K562 (cell line): ENCODE measurements around the gene B4GALNT4. TPM values are rescaled to one million over a fixed set of nuclear protein-coding genes. Genes with fewer than 3 reads are reported as not detected.

ENCODE experiments used
- BHLHE40 ChIP-seq: IDR thresholded peaks from 2 replicates; pipeline ENCODE4 v1.6.1; 2011; ENCODE audit warnings: low read length, improper control_type of control experiment
- CBX8 ChIP-seq: fragments of 200-600 bp; sonication (generic); IDR thresholded peaks from 2 replicates; pipeline ENCODE4 v1.6.1; 2012; ENCODE audit warnings: borderline replicate concordance, mixed run types, low read depth, mild to moderate bottlenecking, moderate library complexity, mixed read lengths, low read length, control low read depth, inconsistent platforms; ENCODE audit not compliant: poor library complexity, severe bottlenecking; ENCODE audit errors: extremely low read depth
- CREBBP ChIP-seq: IDR thresholded peaks from one replicate; pipeline ENCODE4 v1.6.1; 2012; ENCODE audit warnings: low read depth, mild to moderate bottlenecking, control low read depth, inconsistent platforms, low read length
- RB1 ChIP-seq: fragments of 450-650 bp; IDR thresholded peaks from 2 replicates; pipeline ENCODE4 v1.6.1; 2017; ENCODE audit warnings: low read depth, mild to moderate bottlenecking
- RBFOX2 ChIP-seq: fragments of 200-400 bp; formaldehyde crosslinking; IDR thresholded peaks from 2 replicates; pipeline ENCODE4 v1.6.1; 2017; ENCODE audit warnings: low read depth, mild to moderate bottlenecking, low read length, moderate library complexity
- SREBF1 ChIP-seq: fragments of 150-350 bp; IDR thresholded peaks from 2 replicates; pipeline ENCODE4 v1.6.1; 2014; ENCODE audit warnings: antibody characterized with exemption, low read depth, low read length, borderline replicate concordance
- TCFL5 ChIP-seq: fragments of 250-450 bp; sonication (Bioruptor Pico); conservative IDR thresholded peaks from 2 replicates; pipeline ENCODE4 v1.6.1; 2021; ENCODE audit warnings: mild to moderate bottlenecking, moderate library complexity, matching md5 sums
- TEAD1 ChIP-seq, 2 experiments: fragments of 450-650 bp in 1 of 2; sonication (generic) in 1 of 2; formaldehyde crosslinking; IDR thresholded peaks; 2 replicates each; pipeline versions ENCODE4 v1.4.0 to v1.8.0; 2020 to 2022; ENCODE audit warnings: mild to moderate bottlenecking in 2 of 2, missing genetic modification reagents in 1 of 2
- TSC22D4 ChIP-seq: fragments of 450-650 bp; IDR thresholded peaks from 2 replicates; pipeline ENCODE4 v1.6.1; 2016; ENCODE audit warnings: missing genetic modification characterization, missing biosample characterization, control low read depth
- ZBTB7A ChIP-seq: IDR thresholded peaks from 2 replicates; pipeline ENCODE4 v1.6.1; 2011; ENCODE audit warnings: low read depth, mild to moderate bottlenecking, low read length, moderate library complexity, borderline replicate concordance; ENCODE audit not compliant: control insufficient read depth
- ZNF175 ChIP-seq: fragments of 200-800 bp; sonication (Bioruptor generic); IDR thresholded peaks from 2 replicates; pipeline ENCODE4 v1.6.1; 2016; ENCODE audit warnings: low read depth, mild to moderate bottlenecking, missing genetic modification characterization, missing compliant biosample characterization
- polyA plus RNA-seq, 8 experiments: library from polyadenylated mRNA; depleted of rRNA in 4 of 8; stranded (reverse) in 5 of 8; unstranded in 3 of 8; fragments of >200 nt; fragmentation: Nextera tagmentation in 2 of 8; fragmentation: Illumina TruSeq in 1 of 8; extraction: Ambion mirVana in 2 of 8; extraction: Trizol in 1 of 8; gene quantifications; 2 replicates each; pipeline versions ENCODE4 v1.2.1 to v1.2.3, GENCODE V29; 2011 to 2014; ENCODE audit warnings: inconsistent platforms in 1 of 8, missing spikeins in 1 of 8
- total RNA-seq, 7 experiments: library from RNA; depleted of rRNA in 6 of 7; stranded (reverse); fragments of >200 nt in 6 of 7; fragmentation: Illumina TruSeq in 2 of 7; extraction: Trizol in 2 of 7; gene quantifications; 2 replicates each; pipeline versions ENCODE4 v1.2.1 to v1.2.3, GENCODE V29; 2011 to 2021; ENCODE audit warnings: low replicate concordance in 1 of 7
- TF ChIP-seq, protein P1 (sequence below): sonication (generic); formaldehyde crosslinking; IDR thresholded peaks from 2 replicates; pipeline ENCODE4 v1.8.0; 2022; ENCODE audit warnings: missing genetic modification reagents, mild to moderate bottlenecking, moderate library complexity, borderline replicate concordance
- TF ChIP-seq, protein P2 (sequence below), 2 experiments: fragments of 450-650 bp; formaldehyde crosslinking in 1 of 2; IDR thresholded peaks; 2 replicates each; pipeline versions ENCODE4 v1.4.0 to v1.6.1; 2014 to 2020; ENCODE audit warnings: mild to moderate bottlenecking in 2 of 2, borderline replicate concordance in 1 of 2, low read depth in 1 of 2

The B4GALNT4 gene
- total and polyA plus RNA-seq, 9 of the 15 experiments (the other 6 are each of a cell fraction or from before 2014, with no cell fraction given) = 0.20 to 37.1 (median 10.8) TPM; not detected in 1

DNA sequence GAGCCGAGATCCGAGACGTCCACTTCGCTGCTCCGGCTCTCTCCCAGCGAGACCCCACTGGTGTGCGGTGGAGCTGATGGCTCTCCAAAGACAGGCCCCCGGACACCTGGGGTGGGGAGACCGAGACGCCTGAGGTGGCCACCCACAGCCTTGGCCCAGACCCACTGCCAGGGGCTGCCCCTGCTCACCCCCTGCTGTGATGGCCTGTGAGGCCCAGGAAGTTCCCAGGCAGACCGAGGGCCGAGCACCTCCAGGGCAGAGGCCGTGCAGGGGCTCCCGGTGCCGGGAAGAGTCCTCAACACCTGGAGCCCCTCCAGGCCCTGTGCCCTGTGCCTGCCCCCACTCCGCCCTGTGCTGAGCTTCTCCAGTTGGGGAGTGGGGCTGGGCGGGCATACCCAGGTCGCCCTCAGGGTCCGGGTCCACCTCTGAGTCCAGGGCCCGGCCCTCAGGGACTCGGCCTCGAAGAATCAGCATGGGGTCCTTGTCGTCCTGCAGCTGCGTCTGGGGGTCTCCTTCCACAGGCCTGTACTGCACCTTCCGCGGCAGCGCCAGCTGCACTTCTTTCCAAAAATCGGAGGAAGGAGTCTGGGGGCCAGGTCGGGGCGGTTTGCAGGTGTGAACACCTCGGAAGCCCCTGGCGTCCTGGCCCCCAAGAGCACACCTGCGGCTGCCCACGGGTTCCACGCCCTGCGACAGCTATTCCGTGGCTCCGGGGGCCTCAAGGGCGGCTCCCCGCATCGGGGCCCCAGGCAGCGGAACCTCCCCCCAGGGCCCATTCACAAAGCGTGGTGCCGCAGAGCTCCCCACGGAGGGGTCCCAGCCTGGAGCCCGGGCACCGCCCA is 36.9 kb downstream of the B4GALNT4 start (continued):
- TF ChIP-seq, protein P1, sequence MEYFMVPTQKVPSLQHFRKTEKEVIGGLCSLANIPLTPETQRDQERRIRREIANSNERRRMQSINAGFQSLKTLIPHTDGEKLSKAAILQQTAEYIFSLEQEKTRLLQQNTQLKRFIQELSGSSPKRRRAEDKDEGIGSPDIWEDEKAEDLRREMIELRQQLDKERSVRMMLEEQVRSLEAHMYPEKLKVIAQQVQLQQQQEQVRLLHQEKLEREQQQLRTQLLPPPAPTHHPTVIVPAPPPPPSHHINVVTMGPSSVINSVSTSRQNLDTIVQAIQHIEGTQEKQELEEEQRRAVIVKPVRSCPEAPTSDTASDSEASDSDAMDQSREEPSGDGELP (CRISPR knock-in tag) = no peak
- no peak for TF ChIP-seq CBX8
- no peak for TF ChIP-seq BHLHE40
- TF ChIP-seq RBFOX2 = peak; percentile 73; the same call in 1 of the 2 replicates
- TF ChIP-seq TCFL5 (CRISPR knock-in tag) = no peak
- TF ChIP-seq SREBF1 = no peak
- TF ChIP-seq CREBBP = no peak
- TF ChIP-seq ZNF175 (CRISPR knock-in tag) = no peak
- no peak for TF ChIP-seq RB1
- TF ChIP-seq, protein P2, sequence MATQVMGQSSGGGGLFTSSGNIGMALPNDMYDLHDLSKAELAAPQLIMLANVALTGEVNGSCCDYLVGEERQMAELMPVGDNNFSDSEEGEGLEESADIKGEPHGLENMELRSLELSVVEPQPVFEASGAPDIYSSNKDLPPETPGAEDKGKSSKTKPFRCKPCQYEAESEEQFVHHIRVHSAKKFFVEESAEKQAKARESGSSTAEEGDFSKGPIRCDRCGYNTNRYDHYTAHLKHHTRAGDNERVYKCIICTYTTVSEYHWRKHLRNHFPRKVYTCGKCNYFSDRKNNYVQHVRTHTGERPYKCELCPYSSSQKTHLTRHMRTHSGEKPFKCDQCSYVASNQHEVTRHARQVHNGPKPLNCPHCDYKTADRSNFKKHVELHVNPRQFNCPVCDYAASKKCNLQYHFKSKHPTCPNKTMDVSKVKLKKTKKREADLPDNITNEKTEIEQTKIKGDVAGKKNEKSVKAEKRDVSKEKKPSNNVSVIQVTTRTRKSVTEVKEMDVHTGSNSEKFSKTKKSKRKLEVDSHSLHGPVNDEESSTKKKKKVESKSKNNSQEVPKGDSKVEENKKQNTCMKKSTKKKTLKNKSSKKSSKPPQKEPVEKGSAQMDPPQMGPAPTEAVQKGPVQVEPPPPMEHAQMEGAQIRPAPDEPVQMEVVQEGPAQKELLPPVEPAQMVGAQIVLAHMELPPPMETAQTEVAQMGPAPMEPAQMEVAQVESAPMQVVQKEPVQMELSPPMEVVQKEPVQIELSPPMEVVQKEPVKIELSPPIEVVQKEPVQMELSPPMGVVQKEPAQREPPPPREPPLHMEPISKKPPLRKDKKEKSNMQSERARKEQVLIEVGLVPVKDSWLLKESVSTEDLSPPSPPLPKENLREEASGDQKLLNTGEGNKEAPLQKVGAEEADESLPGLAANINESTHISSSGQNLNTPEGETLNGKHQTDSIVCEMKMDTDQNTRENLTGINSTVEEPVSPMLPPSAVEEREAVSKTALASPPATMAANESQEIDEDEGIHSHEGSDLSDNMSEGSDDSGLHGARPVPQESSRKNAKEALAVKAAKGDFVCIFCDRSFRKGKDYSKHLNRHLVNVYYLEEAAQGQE (IDR thresholded peaks at IDR 0.05; ENCODE audit: borderline replicate concordance) = no peak
- TF ChIP-seq, protein P2 (CRISPR knock-in tag; IDR thresholded peaks at IDR 0.05; ENCODE audit: low read depth) = peak; percentile 32; the same call in 1 of the 2 replicates
- TF ChIP-seq ZBTB7A = no peak
- 0 out of 4 replicates have a peak, but pooled peaks of 1 of the 2 experiments have one; percentile 22 for TF ChIP-seq TEAD1 (CRISPR knock-in tag; IDR thresholded peaks at IDR 0.05)
- no peak for TF ChIP-seq TSC22D4 (tag)
